Stimulated activated CD4-positive, alpha-beta T cell treated with anti-CD3 and anti-CD28 coated beads, Interleukin-15, amount 100 ng/mL, for 1 hour (primary cell): ENCODE data around the gene SMC1A.
A peak's percentile ranks its signal among the peaks of the same experiment; 100 is the strongest.
"Not testable (repeated sequence)": the region's sequence is repeated elsewhere in the genome, so short reads cannot be mapped to it uniquely, and the experiment has no call there.

Experiments used
- DNase-seq, 2 donors: peaks; one replicate each; pipeline ENCODE4 v3.0.0-alpha.2; 2020; ENCODE audit warnings: low read depth in 1 of 2, low spot score in 1 of 2

Gene SMC1A

GRCh38 chrX:53422086-53422860 is at the start of gene SMC1A:
SMC1A (minus strand) TSS chrX:53422654; CDS start chrX:53422600, 54 bp downstream.
- DNase-seq, result peak; percentile 81 to 85

- DNase-seq, result no peak
Measured at GRCh38 chrX:53471346-53471745, 48.9 kb upstream of the SMC1A start.

- DNase-seq, result not testable (repeated sequence)
Measured at GRCh38 chrX:53468659-53469058, 46.2 kb upstream of the SMC1A start.

- no peak for DNase-seq
Measured at GRCh38 chrX:53458082-53458481, 35.6 kb upstream of the SMC1A start.

DNA sequence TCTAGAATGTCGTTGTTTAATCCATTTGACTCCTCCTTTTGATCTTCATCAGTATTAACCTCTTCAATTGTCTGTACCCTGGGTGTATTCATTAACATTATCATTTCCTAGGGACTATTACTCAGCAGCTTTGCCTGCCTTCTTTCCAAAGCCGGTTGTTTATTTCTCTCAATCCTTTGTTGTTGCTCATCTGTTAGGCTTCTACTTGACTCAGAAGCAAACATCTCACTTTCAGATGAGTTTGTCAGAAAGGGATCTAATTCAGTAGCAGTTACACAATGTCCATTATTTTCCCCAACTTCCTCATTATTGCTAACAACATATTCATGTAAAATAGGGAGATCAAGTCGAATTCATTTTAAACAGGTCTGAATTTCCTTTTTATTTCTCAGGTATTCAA is 33.8 kb upstream of the SMC1A start:
- DNase-seq, result no peak

- no peak for DNase-seq
Measured at GRCh38 chrX:53452812-53453211, 30.4 kb upstream of the SMC1A start.

GRCh38 chrX:53449632-53450031 is 27.2 kb upstream of the SMC1A start:
- no peak for DNase-seq

DNA sequence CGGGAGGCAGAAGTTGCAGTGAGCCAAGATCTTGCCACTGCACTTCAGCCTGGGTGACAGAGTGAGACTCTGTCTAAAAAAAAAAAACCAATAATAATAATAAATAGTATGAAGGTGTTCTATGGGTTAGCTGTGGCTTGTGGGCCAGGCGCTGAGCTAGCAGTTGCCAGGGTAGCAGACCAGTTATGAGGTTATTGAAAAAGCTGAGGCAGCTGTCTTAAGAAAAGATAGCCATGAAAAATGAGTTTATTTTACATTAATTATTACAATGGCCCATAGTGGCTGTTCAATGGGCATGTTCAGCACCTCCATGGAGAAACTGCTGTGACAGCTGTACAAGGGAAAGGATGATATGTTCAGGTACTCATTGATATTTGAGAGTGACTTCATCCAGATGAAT is 25.0 kb upstream of the SMC1A start:
- no peak for DNase-seq

DNA sequence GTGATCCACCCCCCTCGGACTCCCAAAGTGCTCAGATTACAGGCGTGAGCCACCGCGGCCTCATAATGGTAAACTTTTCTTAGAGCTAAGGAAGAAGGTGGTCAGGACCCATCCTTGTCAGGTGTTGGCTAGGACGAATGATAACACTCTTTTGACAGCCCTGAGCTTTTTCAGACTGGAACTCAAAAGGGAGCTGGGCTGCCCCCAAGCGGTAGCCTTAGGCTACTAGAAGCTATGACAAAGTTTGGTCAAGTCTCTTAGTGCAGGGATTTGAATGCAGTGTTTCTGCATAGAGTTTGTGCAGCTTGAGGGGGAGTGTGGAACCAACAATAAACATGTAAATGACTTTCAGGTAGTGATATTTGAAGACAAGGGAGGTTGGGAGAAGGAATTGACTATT is 23.5 kb upstream of the SMC1A start:
- DNase-seq, result peak in 1 of 2 donors; percentile 19

- DNase-seq, result no peak
Measured at GRCh38 chrX:53442322-53442631, 19.8 kb upstream of the SMC1A start.

- peak; percentile 57 to 58 for DNase-seq
Measured at GRCh38 chrX:53441531-53442321, 19.3 kb upstream of the SMC1A start.

GRCh38 chrX:53440621-53441517 is 18.4 kb upstream of the SMC1A start:
- peak in 1 of 2 donors; percentile 1 for DNase-seq

DNA sequence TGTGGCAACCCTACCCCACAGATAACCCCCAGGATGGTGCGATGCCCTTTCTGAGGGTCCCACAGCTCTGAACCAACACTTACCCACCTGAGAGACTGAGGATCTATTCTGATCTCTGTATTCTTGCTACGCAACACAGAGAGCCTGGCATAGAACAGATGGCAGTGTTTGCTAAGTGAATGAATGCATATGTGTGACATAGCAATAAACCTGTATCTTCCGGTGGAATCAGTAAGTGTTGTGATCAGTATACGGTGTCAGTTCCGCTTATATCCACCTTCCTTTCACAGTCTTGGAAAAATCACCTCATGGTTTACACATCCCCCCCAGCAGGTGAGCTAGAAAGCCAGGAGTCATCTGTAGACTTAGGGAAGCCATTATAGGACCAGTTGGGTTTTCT is 17.6 kb upstream of the SMC1A start:
- no peak for DNase-seq

- no peak for DNase-seq
Measured at GRCh38 chrX:53438832-53439230, 16.4 kb upstream of the SMC1A start.

GRCh38 chrX:53438174-53438831 is 15.8 kb upstream of the SMC1A start:
- no peak for DNase-seq

- DNase-seq, result no peak
Measured at GRCh38 chrX:53437206-53437605, 14.8 kb upstream of the SMC1A start.

- peak; percentile 17 to 27 for DNase-seq
Measured at GRCh38 chrX:53435997-53436396, 13.5 kb upstream of the SMC1A start.

- peak; percentile 63 to 74 for DNase-seq
Measured at GRCh38 chrX:53433651-53434639, 11.5 kb upstream of the SMC1A start, which contains the start of gene HSD17B10. HSD17B10 (minus strand) TSS chrX:53434370; CDS start chrX:53434345, 25 bp downstream.

- DNase-seq, result no peak
Measured at GRCh38 chrX:53430231-53430630, 7.8 kb upstream of the SMC1A start.

- no peak for DNase-seq
Measured at GRCh38 chrX:53429755-53430154, 7.3 kb upstream of the SMC1A start.
